ENCODE measurements around the gene ASB8.
"Not testable (repeated sequence)": the region's sequence is repeated elsewhere in the genome, so short reads cannot be mapped to it uniquely, and the experiment has no call there.

ASB8 gene

DNA sequence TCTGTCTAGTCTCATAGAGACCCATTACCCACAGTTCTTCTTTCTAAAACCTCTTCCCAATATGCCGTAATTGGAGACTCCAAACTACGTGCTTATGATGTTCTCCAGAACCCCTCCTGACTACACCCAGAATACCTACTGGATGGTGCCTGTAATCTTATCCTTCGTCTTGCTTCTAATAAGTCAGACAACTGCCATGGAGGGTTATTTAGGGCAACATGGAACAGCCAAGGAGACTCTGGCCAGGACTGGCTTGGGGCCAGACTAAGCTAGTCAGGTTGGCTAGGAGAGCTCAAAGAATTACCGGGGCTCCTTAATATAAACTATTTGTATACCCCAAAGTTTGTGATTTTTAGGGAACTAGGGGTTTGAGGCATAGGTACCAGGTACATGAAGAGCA lies 31.3 kb downstream of the ASB8 start:
- H3K9me3 ChIP-seq (ENCODE audit: control insufficient read depth, insufficient read depth, low read length) = no peaks in the 10 kb centered on the region
- no peaks in the 10 kb centered on the region for H3K27me3 ChIP-seq (ENCODE audit: control insufficient read depth, low read length)
- peaks cover 9% of the 10 kb centered on the region for H3K4me1 ChIP-seq (ENCODE audit: control insufficient read depth, low read length)
- no peaks in the 10 kb centered on the region for H3K9me2 ChIP-seq (replicated peaks; ENCODE audit: control insufficient read depth, low read length)
- peaks cover 40% of the 10 kb centered on the region for H3K79me2 ChIP-seq (ENCODE audit: control insufficient read depth, low read length)
- H4K20me1 ChIP-seq (ENCODE audit: control insufficient read depth, insufficient read depth, low read depth, low read length) = 0 out of 2 replicates have a peak, but pooled peaks cover 3% of the 10 kb centered on the region
- H3F3A ChIP-seq (ENCODE audit: control insufficient read depth, insufficient read depth) = no peaks in the 10 kb centered on the region
- H3K4me2 ChIP-seq (ENCODE audit: low read length) = no peak overlapping the region
- TF ChIP-seq CTCF (IDR thresholded peaks at IDR 0.05; ENCODE audit: low read depth, low read length, poor library complexity, severe bottlenecking) (no peak), EZH2phosphoT487 (IDR thresholded peaks at IDR 0.05; ENCODE audit: borderline replicate concordance, low read length) (no peak)
- H3K27ac ChIP-seq (ENCODE audit: low read depth, low read length) = no peak overlapping the region
- no peak overlapping the region for H3K4me3 ChIP-seq (ENCODE audit: low read length)
- peaks cover 91% of the 10 kb centered on the region for H3K36me3 ChIP-seq (ENCODE audit: control insufficient read depth, low read length)

DNA sequence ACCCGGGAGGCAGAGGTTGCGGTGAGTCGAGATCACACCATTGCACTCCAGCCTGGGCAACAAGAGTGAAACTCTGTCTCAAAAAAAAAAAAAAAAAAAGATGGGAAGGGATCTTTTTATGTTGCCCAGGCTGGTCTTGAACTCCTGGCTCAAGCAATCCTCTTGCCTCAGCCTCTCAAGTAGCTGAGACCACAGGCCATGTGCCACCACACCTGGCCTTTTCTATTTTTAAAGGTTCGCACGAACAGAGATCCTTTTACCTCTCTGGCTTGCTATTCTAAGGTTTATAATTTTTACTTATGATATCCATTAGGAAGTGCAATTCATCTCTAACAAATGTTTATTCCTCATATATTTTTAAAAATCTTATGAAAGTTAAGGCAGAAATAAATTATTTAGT lies 31.8 kb downstream of the ASB8 start:
- H3K27me3 ChIP-seq (ENCODE audit: control insufficient read depth, low read length); H4K20me1 ChIP-seq (ENCODE audit: control insufficient read depth, insufficient read depth, low read depth, low read length); H3K9me2 ChIP-seq (replicated peaks; ENCODE audit: control insufficient read depth, low read length); H3K9me3 ChIP-seq (ENCODE audit: control insufficient read depth, insufficient read depth, low read length); H3K4me3 ChIP-seq (ENCODE audit: low read length); H3K4me2 ChIP-seq (ENCODE audit: low read length); H3F3A ChIP-seq (ENCODE audit: control insufficient read depth, insufficient read depth); H3K27ac ChIP-seq (ENCODE audit: low read depth, low read length): not testable (repeated sequence)
- peaks cover 13% of the 10 kb centered on the region for H3K4me1 ChIP-seq (ENCODE audit: control insufficient read depth, low read length)
- H3K79me2 ChIP-seq (ENCODE audit: control insufficient read depth, low read length) = peaks cover 45% of the 10 kb centered on the region
- peaks cover 91% of the 10 kb centered on the region for H3K36me3 ChIP-seq (ENCODE audit: control insufficient read depth, low read length)

GRCh38 chr12:48123169-48123568 lies 34.1 kb downstream of the ASB8 start:
- Histone ChIP-seq H3K9me3 (ENCODE audit: control insufficient read depth, insufficient read depth, low read length) (no peaks in the 10 kb centered on the region), H4K20me1 (ENCODE audit: control insufficient read depth, insufficient read depth, low read depth, low read length) (0 out of 2 replicates have a peak, but pooled peaks cover 3% of the 10 kb centered on the region), H3K27ac (ENCODE audit: low read depth, low read length) (no peak overlapping the region), H3F3A (ENCODE audit: control insufficient read depth, insufficient read depth) (peaks cover 3% of the 10 kb centered on the region; the same call in 1 of the 2 replicates), H3K79me2 (ENCODE audit: control insufficient read depth, low read length) (peaks cover 52% of the 10 kb centered on the region), H3K36me3 (ENCODE audit: control insufficient read depth, low read length) (peaks cover 72% of the 10 kb centered on the region), H3K4me2 (ENCODE audit: low read length) (no peak overlapping the region), H3K27me3 (ENCODE audit: control insufficient read depth, low read length) (no peaks in the 10 kb centered on the region), H3K4me1 (ENCODE audit: control insufficient read depth, low read length) (peaks cover 28% of the 10 kb centered on the region), H3K4me3 (ENCODE audit: low read length) (no peak overlapping the region), H3K9me2 (replicated peaks; ENCODE audit: control insufficient read depth, low read length) (no peaks in the 10 kb centered on the region)
- TF ChIP-seq CTCF (IDR thresholded peaks at IDR 0.05; ENCODE audit: low read depth, low read length, poor library complexity, severe bottlenecking) = no peak
- no peak for TF ChIP-seq EZH2phosphoT487 (IDR thresholded peaks at IDR 0.05; ENCODE audit: borderline replicate concordance, low read length)

DNA sequence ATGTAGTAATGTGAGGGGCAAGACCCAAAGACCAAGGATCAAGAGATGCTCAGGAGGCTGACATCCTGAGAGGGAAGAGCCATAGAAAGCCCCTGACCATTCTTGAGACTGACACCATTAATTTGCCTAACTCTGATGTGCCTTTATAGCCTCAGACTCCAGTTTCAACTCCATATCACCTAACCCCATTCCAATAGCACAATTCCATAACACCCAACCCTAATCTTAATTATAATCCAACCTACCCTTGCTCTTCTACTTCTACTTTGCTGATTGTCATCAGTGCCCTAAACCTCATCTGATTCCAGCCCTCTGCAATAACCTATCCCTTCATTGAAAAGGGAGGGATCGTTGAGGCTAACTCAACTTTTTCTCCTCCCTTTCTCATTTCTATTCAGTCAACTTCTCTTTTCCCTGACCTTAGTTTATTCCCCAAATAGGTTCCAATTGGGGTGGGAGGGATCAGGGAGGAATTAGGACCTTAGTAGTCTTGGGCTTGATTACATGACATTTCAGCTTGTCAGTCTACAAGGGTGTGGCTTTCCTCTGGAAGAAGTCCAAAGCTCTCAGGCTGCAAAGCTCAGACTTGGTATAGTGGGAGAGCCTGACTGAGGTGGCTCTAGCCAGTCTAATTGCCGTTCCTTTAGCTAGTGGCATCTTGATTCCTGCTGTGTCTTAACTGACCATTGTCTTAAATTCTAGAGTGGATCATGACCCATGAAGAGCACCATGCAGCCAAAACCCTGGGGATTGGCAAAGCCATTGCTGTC lies 35.1 kb downstream of the ASB8 start:
- no peak overlapping the region for H3K4me2 ChIP-seq (ENCODE audit: low read length)
- H3K79me2 ChIP-seq (ENCODE audit: control insufficient read depth, low read length) = peaks cover 46% of the 10 kb centered on the region
- no peak overlapping the region for H3K4me3 ChIP-seq (ENCODE audit: low read length)
- H3K27ac ChIP-seq (ENCODE audit: low read depth, low read length) = no peak overlapping the region
- peaks cover 3% of the 10 kb centered on the region for H3F3A ChIP-seq (ENCODE audit: control insufficient read depth, insufficient read depth)
- H3K9me3 ChIP-seq (ENCODE audit: control insufficient read depth, insufficient read depth, low read length) = no peaks in the 10 kb centered on the region
- no peaks in the 10 kb centered on the region for H3K9me2 ChIP-seq (replicated peaks; ENCODE audit: control insufficient read depth, low read length)
- no peaks in the 10 kb centered on the region for H3K27me3 ChIP-seq (ENCODE audit: control insufficient read depth, low read length)
- 0 out of 2 replicates have a peak, but pooled peaks cover under 1% of the 10 kb centered on the region for H4K20me1 ChIP-seq (ENCODE audit: control insufficient read depth, insufficient read depth, low read depth, low read length)
- H3K36me3 ChIP-seq (ENCODE audit: control insufficient read depth, low read length) = peaks cover 65% of the 10 kb centered on the region
- TF ChIP-seq EZH2phosphoT487 (IDR thresholded peaks at IDR 0.05; ENCODE audit: borderline replicate concordance, low read length) (no peak), CTCF (IDR thresholded peaks at IDR 0.05; ENCODE audit: low read depth, low read length, poor library complexity, severe bottlenecking) (no peak)
- H3K4me1 ChIP-seq (ENCODE audit: control insufficient read depth, low read length) = peaks cover 32% of the 10 kb centered on the region
